NCI-H1436 treated with DMSO at 0.1 percent for 48 hours (cell line): ENCODE data around the gene ATP10A.
"Not testable (repeated sequence)": the region's sequence is repeated elsewhere in the genome, so short reads cannot be mapped to it uniquely, and the experiment has no call there.

Experiments
- DNase-seq: peaks from one replicate; lab custom pipeline; 2025; lab: John Stamatoyannopoulos, UW

The ATP10A gene

DNA sequence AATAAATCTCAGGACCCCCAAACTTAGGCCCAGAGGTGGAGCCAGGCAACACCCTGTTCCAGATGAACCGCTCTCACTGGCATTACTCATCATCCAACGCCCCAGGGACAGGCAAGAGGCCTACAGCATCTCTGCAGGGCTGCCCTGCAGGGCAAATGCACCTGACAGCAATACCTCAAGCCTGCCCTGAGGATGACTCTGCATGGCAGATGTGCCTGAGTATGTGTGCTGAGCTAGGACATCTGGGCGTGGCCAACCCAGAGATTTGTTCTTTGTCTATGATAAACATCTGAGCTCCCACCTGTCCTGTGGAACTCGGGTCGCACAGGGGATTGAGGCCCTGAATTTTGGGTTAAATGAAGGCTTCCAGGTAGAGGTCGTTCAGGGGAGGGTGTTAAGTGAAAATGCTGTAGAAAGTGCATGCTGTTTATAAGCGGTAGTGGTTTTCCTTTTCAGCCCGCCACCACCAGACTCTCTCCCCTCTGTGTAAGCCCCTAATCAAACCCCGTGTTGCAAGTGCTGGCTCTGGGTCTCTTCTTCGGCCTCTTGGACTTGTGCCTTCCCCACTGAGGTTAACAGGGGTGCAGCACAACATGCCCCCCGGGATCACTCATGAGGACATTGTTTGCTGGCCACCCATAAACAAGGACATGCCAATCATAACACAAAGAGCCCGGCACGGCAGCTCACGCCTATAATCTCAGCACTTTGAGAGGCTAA, 92.3 kb downstream of the ATP10A start:
- no peak for DNase-seq

DNA sequence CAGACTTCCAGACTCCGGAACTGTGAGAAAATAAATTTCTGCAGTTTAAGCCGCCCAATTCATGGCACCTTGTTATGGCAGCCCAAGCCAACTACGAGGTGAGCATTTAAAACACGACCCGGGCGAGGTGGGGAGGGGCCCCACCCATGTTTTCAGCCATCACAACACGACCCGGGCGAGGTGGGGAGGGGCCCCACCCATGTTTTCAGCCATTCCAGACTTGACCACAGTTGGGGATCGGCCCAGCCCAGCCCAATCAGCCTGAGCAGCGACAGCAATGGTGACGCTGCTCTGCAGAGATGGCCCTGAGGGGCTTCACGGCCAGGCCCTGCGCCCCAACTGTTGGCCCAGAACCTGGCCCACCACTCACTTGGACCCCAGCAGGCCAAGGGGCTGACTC, 93.1 kb downstream of the ATP10A start:
- no peak for DNase-seq

DNA sequence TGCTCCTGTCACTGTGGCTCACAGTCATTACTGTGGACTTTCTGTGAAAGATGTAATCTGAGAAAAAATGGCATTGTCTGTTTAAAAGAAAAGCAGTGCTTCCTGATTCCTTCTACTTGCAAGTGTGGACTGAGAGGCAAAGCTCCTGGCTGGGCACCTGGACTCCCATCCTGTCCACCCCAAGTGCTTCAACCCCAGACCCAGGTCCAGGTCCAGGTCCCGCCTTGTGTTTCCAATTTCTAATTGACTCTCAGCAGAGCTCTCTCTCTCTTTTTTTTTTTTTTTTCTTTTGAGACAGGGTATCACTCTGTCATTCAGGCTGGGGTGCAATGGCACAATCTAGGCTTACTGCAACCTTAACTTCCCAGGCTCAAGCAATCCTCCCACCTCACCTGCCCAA, 94.9 kb downstream of the ATP10A start:
- no peak for DNase-seq

DNA sequence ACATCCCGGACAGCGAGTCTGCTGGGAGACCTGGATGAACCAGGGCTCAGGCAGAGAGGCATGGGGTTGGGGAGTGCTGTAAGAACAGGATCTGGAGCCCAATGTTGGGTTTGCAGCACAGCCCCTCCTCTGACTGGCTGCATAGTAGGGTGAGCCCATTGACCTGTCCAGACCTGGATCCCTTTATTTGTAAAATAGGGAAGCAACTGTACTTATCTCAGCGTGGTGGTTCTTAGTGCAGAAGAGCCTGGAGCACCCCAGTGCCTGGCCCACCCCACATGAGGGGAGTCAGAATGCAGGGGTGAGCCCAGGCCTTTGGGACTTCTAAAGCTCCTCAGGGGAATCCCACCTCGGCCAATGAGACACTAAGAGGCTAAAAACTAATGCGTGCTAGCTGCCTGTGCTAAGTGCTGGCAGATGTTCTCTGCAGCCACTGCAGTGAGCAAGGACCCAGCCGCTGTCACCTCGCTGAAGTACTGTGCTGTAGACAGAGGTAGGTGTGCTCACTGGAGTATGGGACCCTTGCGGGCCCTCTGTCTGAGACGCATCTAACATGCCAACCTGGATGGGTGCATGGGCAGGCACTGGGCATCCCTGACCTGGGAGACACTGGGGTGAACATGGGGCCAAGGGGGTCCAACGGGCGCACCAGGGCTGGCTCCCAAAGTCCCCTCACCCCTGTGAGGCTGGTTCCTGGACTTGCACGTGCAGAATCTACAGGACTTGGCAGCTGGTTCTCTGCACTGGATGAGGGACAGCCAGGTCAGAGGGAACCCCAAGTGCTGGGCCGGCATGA, 95.6 kb downstream of the ATP10A start:
- no peak for DNase-seq

DNA sequence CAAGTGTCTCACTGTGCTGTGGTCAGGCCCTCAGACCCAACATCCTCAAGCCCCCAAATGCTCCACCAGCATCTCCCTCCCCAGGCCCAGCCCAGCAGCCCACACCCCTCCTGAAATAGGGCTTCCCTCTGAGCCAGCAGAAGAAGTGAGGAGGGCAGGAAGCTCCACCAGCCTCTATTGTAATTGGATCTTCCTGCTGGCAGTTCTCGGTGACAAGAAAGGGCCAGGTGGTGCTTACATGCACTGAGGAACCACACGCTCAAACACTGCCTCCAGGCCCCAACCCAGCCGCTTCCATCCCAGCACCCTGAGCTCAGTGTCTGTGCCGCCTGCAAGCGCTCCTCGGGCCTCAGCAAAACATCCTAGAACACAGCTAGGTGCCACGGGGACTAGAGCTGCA, 96.7 kb downstream of the ATP10A start:
- no peak for DNase-seq

DNA sequence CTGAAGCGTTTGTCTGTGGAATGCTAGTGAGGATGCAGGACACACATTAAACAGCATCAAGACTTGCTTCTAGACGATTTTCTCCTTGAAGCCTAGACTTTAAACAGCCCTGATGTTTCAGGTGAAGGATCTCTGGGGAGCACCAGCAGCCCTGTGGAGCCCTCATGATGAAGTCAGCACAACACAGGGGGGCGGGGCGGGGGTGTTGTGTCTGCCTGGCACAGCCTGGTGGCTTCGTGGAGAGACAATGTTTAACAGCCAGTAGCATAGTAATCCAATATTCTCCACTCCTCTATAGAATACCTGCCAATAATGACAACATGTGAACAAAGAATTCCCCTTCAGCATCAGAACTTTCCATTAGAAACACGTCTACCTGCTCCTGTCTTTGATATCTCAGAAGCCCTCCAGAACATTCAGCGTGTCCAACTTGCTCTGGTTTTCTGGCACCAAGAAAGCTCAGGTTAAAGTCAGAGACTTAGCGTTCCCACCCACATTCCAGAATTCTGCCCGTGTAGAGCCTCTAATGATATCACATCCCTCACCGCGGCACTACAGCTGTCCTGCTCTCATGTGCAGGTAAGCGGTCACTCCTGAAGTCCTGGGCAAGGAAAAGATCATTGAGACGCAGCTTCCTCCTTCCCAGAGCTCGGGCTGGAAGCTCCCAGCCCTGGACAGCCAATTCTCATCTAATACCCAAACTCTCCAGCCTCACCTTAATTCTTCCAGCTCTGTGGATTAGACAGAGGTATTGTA, 98.0 kb downstream of the ATP10A start:
- no peak for DNase-seq

DNA sequence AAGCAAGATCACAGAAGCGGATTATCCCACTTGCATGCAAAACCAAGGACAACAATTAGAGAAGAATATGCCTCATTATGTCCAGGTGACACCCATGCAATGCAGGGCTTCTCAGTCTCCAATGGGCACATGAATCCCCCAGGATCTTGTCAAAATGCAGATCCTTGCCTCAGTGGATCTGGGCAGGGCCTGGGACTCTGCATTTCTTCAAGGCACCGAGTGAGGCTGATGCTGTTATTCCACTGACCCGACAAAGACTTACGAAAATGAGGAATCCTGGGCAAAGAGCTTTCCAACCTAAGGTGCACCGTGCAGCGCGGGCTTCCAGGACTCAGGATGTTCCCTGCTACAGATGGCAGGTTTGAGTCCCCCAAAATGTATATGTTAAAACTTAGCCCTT, 99.2 kb downstream of the ATP10A start:
- DNase-seq: no peak

DNA sequence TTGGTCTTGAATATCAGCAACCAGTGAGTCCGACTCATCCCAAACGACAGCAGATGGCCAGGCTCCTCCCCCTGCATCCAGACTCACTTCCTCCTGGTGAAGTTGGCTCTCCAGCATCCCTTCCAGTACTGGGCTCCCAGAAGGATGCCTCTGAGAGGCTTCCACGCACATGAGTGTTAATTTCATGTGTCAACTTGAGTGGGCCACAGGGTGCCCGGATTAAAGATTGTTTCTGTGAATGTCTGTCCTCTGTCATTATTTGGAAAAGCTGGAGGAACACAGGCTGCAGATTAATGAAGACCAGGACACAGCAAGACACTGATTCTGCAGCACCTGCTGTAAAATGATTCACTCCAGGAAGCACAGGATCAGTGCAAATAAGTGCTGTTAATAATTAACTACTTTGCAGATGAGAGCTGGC, 99.8 kb downstream of the ATP10A start:
- no peak for DNase-seq

DNA sequence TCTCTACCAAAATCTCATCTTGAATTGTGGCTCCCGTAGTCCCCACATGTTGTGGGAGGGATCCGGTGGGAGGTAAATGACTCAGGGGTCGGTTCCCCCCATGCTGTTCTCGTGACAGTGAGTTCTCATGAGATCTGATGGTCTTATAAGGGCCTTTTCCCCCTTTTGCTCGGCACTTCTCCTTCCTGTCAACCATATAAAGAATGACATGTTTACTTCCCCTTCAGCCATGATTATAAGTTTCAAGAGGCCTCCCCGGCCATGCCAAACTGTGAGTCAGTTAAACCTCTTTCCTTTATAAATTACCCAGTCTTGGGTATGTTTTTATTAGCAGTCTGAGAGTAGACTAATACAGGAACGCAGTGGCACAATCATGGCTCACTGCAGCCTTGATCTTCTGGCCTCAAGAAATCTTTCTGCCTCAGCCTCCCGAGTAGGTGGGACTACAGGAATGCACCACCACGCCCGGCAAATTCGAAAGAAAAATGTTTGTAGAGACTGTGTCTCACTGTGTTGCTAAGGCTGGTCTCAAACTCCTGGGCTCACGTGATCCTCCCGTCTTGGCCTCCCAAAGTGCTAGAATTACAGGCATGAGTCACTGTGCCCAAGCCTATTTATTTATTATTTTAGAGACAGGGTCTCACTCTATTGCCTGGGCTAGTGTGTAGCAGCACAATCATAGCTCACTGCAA, 101.0 kb downstream of the ATP10A start:
- DNase-seq: no peak

DNA sequence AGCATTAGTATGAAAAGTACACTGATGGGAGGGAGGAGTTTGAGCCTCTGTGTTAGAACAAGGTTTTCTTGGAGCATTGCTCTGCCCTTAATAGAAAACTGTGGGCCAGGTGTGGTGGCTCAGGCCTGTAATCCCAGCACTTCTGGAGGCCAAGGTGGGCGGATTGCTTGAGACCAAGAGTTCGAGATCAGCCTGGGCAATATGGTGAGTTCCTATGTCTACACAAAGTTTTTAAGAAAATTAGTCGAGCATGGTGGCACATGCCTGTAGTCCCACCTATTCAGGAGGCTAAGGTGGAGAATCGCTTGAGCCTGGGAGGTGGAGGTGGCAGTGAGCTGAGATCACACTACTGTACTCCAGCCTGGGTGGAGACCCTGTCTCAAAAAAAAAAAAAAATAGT, 103.7 kb downstream of the ATP10A start:
- no peak for DNase-seq

DNA sequence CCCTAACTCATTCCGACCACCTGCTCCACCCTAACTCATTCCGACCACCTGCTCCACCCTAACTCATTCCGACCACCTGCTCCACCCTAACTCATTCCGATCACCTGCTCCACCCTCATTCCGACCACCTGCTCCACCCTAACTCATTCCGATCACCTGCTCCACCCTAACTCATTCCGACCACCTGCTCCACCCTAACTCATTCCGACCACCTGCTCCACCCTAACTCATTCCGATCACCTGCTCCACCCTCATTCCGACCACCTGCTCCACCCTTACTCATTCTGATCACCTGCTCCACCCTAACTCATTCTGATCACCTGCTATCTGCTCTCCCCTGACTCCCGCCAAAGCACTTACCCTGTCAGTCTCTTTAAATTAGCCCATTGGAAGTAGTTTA, 104.5 kb downstream of the ATP10A start:
- DNase-seq: not testable (repeated sequence)

DNA sequence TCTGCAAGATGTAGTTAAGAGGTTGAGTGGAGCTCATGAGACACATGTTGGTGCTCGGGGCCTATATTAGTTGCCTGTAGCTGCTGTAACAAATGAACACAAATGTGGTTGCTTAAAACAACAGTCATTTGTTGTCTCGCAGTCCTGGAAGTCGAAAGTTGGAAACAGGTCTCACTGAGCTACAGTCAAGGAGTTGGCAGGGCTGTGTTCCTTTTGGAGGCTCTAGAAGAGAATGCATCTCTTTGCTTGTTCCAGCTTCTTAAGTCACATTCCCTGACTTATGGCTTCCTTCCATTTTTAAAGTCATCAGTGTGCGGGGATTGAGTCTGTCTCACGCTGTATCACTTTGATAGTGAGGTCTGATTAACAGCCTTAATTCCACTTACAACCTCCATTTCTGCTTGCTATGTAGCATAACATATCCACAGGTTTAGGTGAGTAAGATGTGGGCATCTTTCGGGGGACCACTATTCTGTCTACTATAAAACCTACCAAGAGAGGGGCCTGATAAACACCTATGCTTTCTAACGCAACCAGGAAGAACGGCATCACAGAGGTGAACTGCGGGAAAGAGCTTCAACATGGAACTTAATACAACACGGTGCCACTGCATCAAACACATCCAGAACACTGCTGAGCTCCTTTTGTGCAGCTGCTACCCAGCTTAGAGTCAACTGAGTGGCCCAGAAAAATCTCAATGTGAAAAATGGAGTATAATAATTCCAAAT, 119.4 kb downstream of the ATP10A start:
- DNase-seq: no peak

DNA sequence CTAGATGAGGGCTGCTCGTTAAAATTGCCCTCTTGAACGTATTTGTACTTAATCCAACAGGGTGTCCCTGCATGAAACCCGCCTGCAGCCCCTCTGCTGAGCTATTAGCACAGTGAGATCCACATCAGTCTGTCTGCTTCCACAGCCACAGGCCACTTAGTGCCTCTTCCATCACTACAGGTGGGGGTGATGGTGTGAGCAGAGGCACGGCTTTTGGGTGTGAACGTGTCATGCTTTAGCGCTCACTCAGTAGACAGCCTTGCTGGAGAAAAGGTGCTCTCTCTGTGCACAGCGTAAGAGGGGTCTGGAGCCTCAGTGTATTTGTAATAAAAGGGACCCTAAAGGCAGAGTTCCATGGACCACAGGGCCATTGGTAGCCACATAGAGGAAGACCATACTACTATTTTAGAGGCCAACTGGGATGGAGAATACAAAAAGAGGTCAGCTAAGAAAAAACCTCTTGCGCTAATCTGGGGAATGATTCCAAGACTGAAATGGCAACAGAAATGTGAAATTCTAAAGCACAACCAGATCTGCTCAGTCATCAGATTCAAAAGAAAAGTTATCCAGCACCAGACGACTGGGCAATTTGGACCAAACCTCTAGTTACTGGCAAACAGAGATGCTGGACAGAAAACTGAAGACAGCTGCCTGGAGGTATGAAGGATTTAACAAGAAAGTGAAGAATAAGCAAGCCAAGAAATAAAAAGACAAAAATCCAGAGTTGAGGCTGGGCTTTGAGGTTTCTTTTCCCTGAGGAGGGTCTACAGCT, 120.2 kb downstream of the ATP10A start:
- DNase-seq: no peak

DNA sequence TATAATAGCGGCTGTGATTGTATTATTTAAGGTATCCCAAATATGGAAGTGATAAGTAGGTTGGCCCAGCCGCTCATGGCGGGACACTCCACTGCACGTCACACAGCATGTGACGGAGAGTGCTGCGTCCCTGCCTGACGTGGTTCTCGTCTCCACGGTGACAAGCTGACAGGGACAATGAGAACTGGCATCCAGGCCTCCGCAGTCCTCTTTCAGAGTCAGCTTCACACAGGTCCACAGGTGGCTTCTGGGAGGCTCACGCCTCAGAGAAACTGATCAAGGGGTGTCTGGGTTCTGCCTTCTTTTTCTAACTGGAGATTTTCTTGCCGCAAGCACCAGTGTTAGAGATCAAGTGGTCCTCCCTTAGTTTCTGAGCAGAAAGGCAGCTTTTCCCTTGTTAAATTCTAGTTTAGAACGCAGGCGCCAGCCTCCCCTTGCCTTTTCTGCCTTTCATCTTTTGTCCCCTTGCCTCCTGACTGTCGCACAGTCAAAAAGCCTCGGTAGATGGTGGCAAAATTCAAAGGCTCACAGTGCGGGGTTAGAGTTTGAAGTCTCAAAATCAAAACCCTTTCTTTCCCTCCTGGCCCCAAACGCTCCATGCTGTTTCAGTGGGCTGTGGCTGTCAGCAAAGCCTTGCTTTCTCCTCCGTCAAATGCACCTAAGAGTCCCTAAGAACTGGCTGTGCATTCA, 120.9 kb downstream of the ATP10A start:
- DNase-seq: no peak

DNA sequence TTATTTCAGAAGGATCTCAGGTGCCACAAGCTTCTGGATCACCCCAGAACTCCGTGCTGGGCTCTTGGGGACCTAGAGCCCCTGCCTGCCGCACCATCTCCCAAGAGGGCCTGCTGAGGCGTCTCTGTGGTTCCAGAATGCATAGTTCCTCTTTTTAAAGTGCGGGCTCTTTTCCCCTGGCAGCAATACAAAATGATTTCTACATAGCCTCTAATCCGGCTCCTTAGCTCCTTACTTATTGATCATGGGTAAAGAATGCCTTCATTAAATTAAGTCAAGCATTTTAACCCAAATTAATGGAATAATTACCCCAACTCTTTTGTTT, 121.9 kb downstream of the ATP10A start:
- no peak for DNase-seq

DNA sequence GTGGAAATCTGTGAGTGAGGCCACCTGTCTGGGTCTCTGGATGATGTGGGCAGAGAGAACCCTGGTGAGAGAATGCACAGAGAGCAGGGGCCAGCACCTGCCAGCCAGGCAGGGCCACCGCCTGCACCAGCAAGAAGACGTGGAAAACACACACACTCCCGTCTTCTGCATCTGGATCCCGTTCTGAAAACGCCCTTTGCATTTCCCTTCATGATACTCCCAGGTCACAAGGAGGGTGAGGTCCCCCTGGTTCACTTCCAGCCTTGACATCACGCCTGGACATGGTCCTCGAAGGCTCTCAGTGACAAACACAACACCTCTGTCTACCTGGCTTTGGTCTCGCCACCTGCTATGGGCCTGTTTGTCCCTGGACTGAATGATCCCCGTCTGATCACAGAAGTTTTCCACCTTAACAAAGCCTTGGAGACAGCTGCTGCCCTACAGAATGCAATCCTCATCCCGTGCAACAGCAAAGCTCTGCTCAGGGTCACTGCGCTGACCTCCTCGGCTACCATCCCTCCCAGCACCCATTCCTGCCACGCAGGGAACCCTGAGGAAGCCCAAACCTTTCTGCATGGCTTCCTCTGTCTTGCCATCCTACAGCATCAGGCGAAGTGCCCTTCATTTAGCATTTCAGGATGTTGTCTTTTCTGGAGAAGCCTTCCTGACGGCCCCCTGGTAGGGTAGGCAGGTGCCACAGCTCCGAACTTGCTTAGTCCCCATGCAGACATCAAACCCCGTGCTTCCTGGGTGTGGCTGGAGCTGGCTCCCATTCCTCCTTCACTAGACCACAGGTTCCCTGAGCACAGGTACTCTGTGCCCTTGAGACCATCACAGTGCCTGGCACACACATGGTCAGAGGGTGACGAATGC, 122.5 kb downstream of the ATP10A start:
- no peak for DNase-seq

DNA sequence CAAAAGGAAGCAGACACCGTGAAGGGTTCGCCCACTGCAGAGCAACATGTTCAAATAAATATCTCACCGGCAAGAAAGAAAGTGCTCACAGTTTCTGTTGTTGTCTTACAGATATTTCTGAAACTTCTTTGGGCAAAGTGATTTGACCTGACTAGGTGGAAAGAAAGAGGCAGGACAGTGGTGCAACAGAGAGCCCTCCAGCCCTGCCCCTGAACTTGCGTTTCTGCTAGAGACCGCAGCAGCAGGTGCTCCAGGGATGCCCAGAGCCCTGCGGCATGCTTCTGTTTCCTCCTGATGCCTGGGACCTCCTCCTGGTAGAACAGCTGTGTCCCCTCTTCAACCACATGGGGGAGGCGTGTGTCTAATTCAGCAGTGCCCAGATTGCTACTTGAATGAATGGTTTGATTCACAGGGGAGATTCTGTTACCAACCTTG, 123.4 kb downstream of the ATP10A start:
- no peak for DNase-seq

DNA sequence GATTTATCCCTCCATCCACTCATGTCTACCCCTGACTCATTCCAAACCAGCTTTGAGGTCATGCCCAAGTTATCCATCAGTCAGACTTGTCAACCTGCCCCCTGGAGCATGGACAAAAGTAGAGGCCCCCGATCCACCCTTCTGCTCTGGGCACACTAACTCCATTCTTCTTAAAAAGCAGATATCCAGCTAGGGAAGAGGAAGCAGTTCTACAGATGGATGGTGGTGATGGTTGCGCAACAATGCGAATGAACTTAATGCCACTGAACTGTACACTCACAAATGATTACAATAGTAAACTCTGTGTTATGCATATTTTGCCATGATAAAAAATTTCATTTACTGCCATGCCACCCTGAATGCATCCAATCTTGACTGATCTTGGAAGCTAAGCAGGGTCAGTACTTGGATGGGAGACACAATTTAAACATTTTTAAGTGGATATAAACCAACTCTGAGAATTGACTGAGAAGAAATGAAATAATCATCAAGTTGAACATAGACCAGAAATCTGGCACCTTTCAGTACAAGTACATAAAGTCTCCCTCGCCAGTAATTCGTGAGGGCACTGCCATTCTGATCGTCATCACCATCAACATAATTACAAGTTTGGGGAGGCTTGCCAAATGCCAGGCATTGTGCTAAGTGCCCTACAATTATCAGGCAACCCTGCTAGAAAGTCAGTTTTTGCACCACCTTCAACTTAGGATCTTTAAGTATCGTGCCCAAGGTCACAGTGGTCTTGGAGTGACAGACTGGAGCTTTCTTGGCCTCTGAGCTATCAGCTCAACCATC, 124.8 kb downstream of the ATP10A start:
- DNase-seq: no peak
